GM19455 (cell line): ENCODE measurements around the gene ECI1.

ENCODE experiments used
- ATAC-seq: cut with Tn5 transposase; IDR thresholded peaks from one replicate; pipeline ENCODE4 v1.9.1; 2021; ENCODE audit not compliant: unreplicated experiment

Gene ECI1

GRCh38 chr16:2235234-2235651 is 16.1 kb downstream of the ECI1 start:
- no peak for ATAC-seq

- ATAC-seq = no peak
Observed at GRCh38 chr16:2234813-2235170, 16.6 kb downstream of the ECI1 start.

GRCh38 chr16:2233872-2234812 is 17.2 kb downstream of the ECI1 start:
- ATAC-seq = no peak

GRCh38 chr16:2233046-2233775 is 18.2 kb downstream of the ECI1 start:
- no peak for ATAC-seq

- no peak for ATAC-seq
Observed at GRCh38 chr16:2232094-2232990, 19.0 kb downstream of the ECI1 start.

GRCh38 chr16:2231016-2231931 is 20.1 kb downstream of the ECI1 start:
- no peak for ATAC-seq

- ATAC-seq = no peak
Observed at GRCh38 chr16:2230376-2230775, 21.0 kb downstream of the ECI1 start.

GRCh38 chr16:2229632-2230250 is 21.6 kb downstream of the ECI1 start:
- ATAC-seq = no peak

GRCh38 chr16:2229091-2229490 is 22.3 kb downstream of the ECI1 start:
- ATAC-seq = no peak

- no peak for ATAC-seq
Observed at GRCh38 chr16:2228161-2228824, 23.1 kb downstream of the ECI1 start.

GRCh38 chr16:2226918-2227317 is 24.5 kb downstream of the ECI1 start:
- no peak for ATAC-seq

- ATAC-seq = no peak
Observed at GRCh38 chr16:2226245-2226793, 25.1 kb downstream of the ECI1 start.

- peak; percentile 27 for ATAC-seq
Observed at GRCh38 chr16:2223942-2224486, 27.4 kb downstream of the ECI1 start.

GRCh38 chr16:2223221-2223941 is 28.0 kb downstream of the ECI1 start, which contains the start of gene E4F1:
E4F1 (plus strand) TSS chr16:2223591; CDS start chr16:2223614, 23 bp downstream.
- ATAC-seq = peak; percentile 86

- ATAC-seq = no peak
Observed at GRCh38 chr16:2216330-2216729, 35.1 kb downstream of the ECI1 start.

GRCh38 chr16:2214719-2214968 is 36.7 kb downstream of the ECI1 start, which contains the start of gene PGP:
PGP (minus strand) TSS chr16:2214840; CDS start chr16:2214777, 63 bp downstream.
- no peak for ATAC-seq

GRCh38 chr16:2213817-2214718 is 37.3 kb downstream of the ECI1 start:
- peak; percentile 20 for ATAC-seq
